ENCODE measurements around the gene OR2K2. TPM values are rescaled to one million over a fixed set of nuclear protein-coding genes. Genes with fewer than 3 reads are reported as not detected.
"Not testable (repeated sequence)": the region's sequence is repeated elsewhere in the genome, so short reads cannot be mapped to it uniquely, and the experiment has no call there.

Gene OR2K2
- total and polyA plus RNA-seq, 5 donors = not detected

DNA sequence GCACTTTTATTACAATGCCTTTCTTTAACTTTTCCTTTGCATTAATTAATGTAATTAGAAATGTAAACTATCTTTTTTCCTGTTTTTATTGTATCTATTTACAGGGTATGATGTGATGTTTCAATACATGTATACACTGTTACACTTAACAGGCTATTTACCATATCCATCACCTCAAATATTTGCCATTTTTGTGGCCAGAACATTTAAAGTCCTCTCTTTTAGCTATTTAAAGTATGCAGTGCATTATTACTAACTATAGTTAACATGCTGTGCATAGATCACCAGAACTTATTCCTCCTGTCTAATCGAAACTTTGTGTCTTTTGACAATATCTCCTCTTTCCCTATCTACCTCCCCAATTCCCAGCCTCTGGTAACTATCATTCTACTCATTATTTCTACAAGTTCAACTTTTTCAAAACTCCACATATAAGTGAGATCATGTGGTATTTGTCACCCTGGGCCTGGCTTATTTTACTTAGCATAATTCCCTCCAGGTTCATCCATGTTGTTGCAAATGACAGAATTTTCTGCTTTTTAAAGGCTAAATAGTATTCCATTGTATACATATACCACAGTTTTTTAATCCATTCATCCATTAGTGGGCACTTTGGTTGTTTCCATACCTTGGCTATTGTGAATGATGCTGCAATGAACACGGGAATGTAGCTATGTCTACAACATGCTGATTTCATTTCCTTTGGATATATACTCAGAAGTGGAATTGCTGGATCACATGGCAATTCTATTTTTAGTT, 32.8 kb downstream of the OR2K2 start:
- intact Hi-C loops (cut with DNase I) = loop anchor here in 3 of 4 donors (5.0 to 10.0 kb wide), 2 partner anchors 660 to 662 kb away; no protein-coding TSS in a partner anchor
- ATAC-seq = no peak
- Histone ChIP-seq H3K27ac (ENCODE audit: low read length) (no peak overlapping the region), H3K4me3 (ENCODE audit: low read length) (no peak overlapping the region), H3K4me1 (ENCODE audit: control insufficient read depth, insufficient read depth, low read length) (no peaks in the 10 kb centered on the region), H3K9me3 (ENCODE audit: control insufficient read depth, low read length) (no peaks in the 10 kb centered on the region), H3K27me3 (ENCODE audit: control insufficient read depth, insufficient read depth) (no peaks in the 10 kb centered on the region)
- 82% methylated on average over 2 of the region's 2 CpGs for WGBS
- no peak for DNase-seq

DNA sequence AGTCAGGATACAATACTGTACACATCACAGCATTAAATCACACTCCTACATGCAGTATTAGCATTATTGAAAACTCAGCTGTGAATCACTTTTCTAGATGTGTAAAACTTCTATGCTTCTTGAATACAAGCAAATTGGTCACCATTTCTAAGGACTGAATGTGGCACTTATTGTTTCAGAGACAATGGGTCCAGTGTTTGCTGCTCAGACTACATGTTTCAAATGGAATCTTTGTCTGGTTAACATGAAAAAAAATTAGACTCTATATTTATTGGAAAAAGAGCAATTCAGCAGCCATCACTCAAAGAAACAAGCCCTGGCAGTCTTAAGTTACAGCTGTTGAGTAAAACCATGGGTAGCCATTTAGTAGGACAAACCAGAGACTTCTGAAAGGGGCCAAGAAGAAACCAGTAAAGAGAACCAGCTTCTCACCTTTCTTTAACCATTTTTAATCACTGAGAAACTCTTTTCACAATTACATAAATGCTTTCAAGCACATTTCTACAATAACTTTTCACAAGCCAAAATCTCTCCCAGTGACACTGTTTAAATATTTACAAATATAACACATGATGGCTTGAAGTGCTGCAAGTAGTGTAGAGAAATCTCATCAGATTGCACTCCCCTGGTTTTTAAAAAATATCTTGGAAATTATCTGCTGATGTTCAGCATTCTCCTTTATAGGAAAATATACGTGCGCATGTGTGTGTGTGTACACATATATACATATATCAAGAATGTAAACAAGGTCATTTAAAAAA, 35.2 kb downstream of the OR2K2 start:
- intact Hi-C loops (cut with DNase I) = loop anchor here in 3 of 4 donors (5.0 to 10.0 kb wide), 2 partner anchors 658 to 660 kb away; no protein-coding TSS in a partner anchor
- WGBS = 93% methylated on average over 2 of the region's 2 CpGs
- ATAC-seq (no peak), DNase-seq (no peak)
- Histone ChIP-seq H3K27ac (ENCODE audit: low read length) (no peak overlapping the region), H3K4me3 (ENCODE audit: low read length) (no peak overlapping the region), H3K9me3 (ENCODE audit: control insufficient read depth, low read length) (no peaks in the 10 kb centered on the region), H3K4me1 (ENCODE audit: control insufficient read depth, insufficient read depth, low read length) (no peaks in the 10 kb centered on the region), H3K27me3 (ENCODE audit: control insufficient read depth, insufficient read depth) (no peaks in the 10 kb centered on the region)

DNA sequence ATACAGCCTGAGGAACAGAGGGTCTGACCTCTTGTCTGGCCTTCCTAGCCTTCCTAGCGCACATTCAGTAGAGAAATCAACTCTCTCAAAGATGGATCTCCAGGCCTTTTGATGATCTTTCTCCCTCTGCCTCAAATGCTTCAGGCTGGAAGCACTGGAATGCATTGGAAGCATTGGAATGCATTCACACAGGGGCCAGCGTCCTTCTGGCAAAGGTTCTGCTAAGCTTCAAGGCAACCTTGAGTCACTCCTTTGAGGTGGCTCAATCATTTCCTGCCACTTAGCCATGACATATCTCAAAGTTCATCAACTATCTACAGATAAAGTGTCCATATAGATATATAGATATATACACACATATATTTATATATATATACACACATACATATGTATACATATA, 42.9 kb downstream of the OR2K2 start:
- no peak for ATAC-seq
- intact Hi-C loops (cut with DNase I) = no loop called here
- WGBS = 56% methylated on average over 2 of the region's 2 CpGs
- H3K27me3 ChIP-seq (ENCODE audit: control insufficient read depth, insufficient read depth) = no peaks in the 10 kb centered on the region
- H3K4me1 ChIP-seq (ENCODE audit: control insufficient read depth, insufficient read depth, low read length) = no peaks in the 10 kb centered on the region
- H3K27ac ChIP-seq (ENCODE audit: low read length) = no peak overlapping the region
- no peaks in the 10 kb centered on the region for H3K9me3 ChIP-seq (ENCODE audit: control insufficient read depth, low read length)
- no peak for DNase-seq
- H3K4me3 ChIP-seq (ENCODE audit: low read length) = no peak overlapping the region

DNA sequence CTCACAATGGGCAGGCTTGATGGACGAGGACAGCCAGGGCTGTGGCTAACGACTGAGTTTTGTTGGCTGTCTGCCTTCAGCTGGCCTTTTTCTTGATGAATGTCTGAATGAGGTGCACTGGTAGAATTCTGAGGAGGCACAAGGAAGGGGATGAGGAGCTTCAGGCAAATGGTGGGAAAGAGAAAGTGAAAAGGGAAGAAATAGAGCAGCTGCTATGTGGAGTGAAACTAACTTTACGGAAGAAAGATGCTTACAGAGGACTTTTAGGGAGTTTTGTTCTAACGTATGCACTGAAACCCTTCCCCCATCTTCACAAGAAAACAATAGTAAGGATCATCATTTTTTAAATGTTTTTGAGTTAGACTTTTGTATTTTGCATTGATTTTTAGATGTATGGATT, 45.3 kb downstream of the OR2K2 start:
- Histone ChIP-seq H3K4me3 (ENCODE audit: low read length) (no peak overlapping the region), H3K9me3 (ENCODE audit: control insufficient read depth, low read length) (no peaks in the 10 kb centered on the region), H3K27me3 (ENCODE audit: control insufficient read depth, insufficient read depth) (no peaks in the 10 kb centered on the region), H3K4me1 (ENCODE audit: control insufficient read depth, insufficient read depth, low read length) (no peaks in the 10 kb centered on the region), H3K27ac (ENCODE audit: low read length) (no peak overlapping the region)
- WGBS = 75% methylated on average over 4 of the region's 4 CpGs
- intact Hi-C loops (cut with DNase I) = no loop called here
- DNase-seq = no peak
- ATAC-seq = no peak

DNA sequence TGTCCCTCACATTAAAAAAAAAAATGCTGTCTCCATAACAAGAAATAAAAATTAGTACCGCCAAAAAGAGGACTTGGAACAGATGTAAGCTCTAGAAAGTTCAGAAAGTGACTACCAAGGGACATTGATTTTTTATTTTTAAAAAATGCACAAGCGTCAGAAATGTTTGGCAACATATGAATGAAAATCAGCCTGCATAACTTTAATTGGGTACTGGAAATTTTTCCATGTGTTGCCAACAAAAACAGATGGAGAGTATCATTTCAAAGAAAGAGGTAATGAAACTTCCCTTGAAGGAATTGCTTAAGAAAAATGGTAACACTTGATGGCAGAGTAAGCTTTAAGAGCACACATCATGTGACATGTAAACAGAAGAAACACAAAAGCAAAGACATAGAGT, 47.2 kb downstream of the OR2K2 start:
- intact Hi-C loops (cut with DNase I) = no loop called here
- WGBS = 30% methylated on average over 2 of the region's 2 CpGs

DNA sequence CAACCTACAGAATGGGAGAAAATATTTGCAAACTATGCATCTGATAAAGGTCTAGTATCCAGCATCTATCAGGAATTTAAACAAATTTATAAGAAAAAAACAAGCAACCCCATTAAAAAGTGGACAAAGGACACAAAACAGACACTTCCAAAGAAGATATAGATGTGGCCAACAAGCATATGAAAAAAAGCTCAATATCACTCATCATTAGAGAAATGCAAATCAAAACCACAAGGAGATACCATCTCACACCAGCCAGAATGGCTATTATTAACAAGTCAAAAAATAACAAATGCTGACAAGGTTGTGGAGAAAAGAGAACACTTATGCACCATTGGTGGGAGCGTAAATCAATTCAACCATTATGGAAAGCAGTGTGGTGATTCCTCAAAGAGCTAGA, 49.2 kb downstream of the OR2K2 start:
- DNase-seq; H3K9me3 ChIP-seq (ENCODE audit: control insufficient read depth, low read length); H3K4me3 ChIP-seq (ENCODE audit: low read length); H3K4me1 ChIP-seq (ENCODE audit: control insufficient read depth, insufficient read depth, low read length); H3K27me3 ChIP-seq (ENCODE audit: control insufficient read depth, insufficient read depth); intact Hi-C loops (cut with DNase I); H3K27ac ChIP-seq (ENCODE audit: low read length); ATAC-seq: not testable (repeated sequence)
- WGBS = 97% methylated on average over 1 of the region's 1 CpG

More for the DNA sequence above, 47.2 kb downstream of the OR2K2 start:
- H3K27me3 ChIP-seq (ENCODE audit: control insufficient read depth, insufficient read depth) = no peaks in the 10 kb centered on the region
- no peak overlapping the region for H3K4me3 ChIP-seq (ENCODE audit: low read length)
- H3K27ac ChIP-seq (ENCODE audit: low read length) = no peak overlapping the region
- DNase-seq (no peak), ATAC-seq (no peak)
- H3K4me1 ChIP-seq (ENCODE audit: control insufficient read depth, insufficient read depth, low read length) = no peaks in the 10 kb centered on the region
- H3K9me3 ChIP-seq (ENCODE audit: control insufficient read depth, low read length) = no peaks in the 10 kb centered on the region

Other genes with a start within 250 kb of the OR2K2 start
- gene ECPAS, start 154.2 kb upstream of the OR2K2 start, total RNA-seq = 10 to 100 TPM; 85.4 to 99.1 (median 90.5) TPM
- gene ECPAS, start 154.2 kb upstream of the OR2K2 start, polyA plus RNA-seq = 24.3 TPM
- gene ZNF483, start 195.0 kb upstream of the OR2K2 start, total RNA-seq = 10 to 100 TPM in 3 of 4 donors, 1 to 10 TPM in 1; 9.6 to 14.7 (median 10.7) TPM
- gene ZNF483, start 195.0 kb upstream of the OR2K2 start, polyA plus RNA-seq = 1.5 TPM